ENCODE results near the gene LSM2. TPM values are rescaled to one million over a fixed set of nuclear protein-coding genes. Genes with fewer than 3 reads are reported as not detected.

Gene LSM2
- total and polyA plus RNA-seq, 9 of the 15 experiments (the other 6 are each of a cell fraction or from before 2014, with no cell fraction given), result 154 to 407 (median 223) TPM

- TF ChIP-seq CHD1 (IDR thresholded peaks at IDR 0.05; ENCODE audit: low read length) (no peak), ZNF282 (CRISPR knock-in tag; IDR thresholded peaks at IDR 0.05) (no peak), TCF7L2 (IDR thresholded peaks at IDR 0.05; ENCODE audit: low read depth, low read length) (no peak), CGGBP1 (CRISPR knock-in tag; IDR thresholded peaks at IDR 0.05) (no peak), HMG20A (CRISPR knock-in tag; conservative IDR thresholded peaks at IDR 0.05) (no peak), POLR2AphosphoS5 (IDR thresholded peaks at IDR 0.05; ENCODE audit: control insufficient read depth, insufficient read depth, low read depth, low read length) (peak; percentile 53; the same call in 1 of the 2 replicates), KLF13 (tag; IDR thresholded peaks at IDR 0.05; ENCODE audit: borderline replicate concordance, low read depth) (no peak), MECOM (CRISPR knock-in tag; IDR thresholded peaks at IDR 0.05) (no peak; the same call in 1 of the 2 replicates), SMAD3 (CRISPR knock-in tag; conservative IDR thresholded peaks at IDR 0.05) (no peak), ETV5 (CRISPR knock-in tag; IDR thresholded peaks at IDR 0.05; ENCODE audit: low read depth) (peak; percentile 59; the same call in 1 of the 2 replicates), PBX2 (CRISPR knock-in tag; IDR thresholded peaks at IDR 0.05; ENCODE audit: low read depth) (no peak), PBX2 (tag; conservative IDR thresholded peaks at IDR 0.05; ENCODE audit: low read depth) (no peak), MITF (IDR thresholded peaks at IDR 0.05) (no peak), FOXK1 (CRISPR knock-in tag; IDR thresholded peaks at IDR 0.05; ENCODE audit: borderline replicate concordance) (peak; percentile 98), CHCHD3 (CRISPR knock-in tag; IDR thresholded peaks at IDR 0.05) (no peak), CLOCK (CRISPR knock-in tag; IDR thresholded peaks at IDR 0.05; ENCODE audit: borderline replicate concordance) (no peak), CBFB (CRISPR knock-in tag; IDR thresholded peaks at IDR 0.05) (peak; percentile 58), ZNF778 (CRISPR knock-in tag; IDR thresholded peaks at IDR 0.05) (no peak), ZBTB33 (CRISPR knock-in tag; IDR thresholded peaks at IDR 0.05) (no peak)
Measured at GRCh38 chr6:31794866-31795615, 11.7 kb downstream of the LSM2 start (continued).
